Spleen (tissue), 7 donors: ENCODE data around the gene TUT7.

Experiments used
- CTCF ChIP-seq, 11 experiments: fragments of 200-600 bp in 7 of 11; fragments of 450-650 bp in 4 of 11; sonication (generic) in 4 of 11; IDR thresholded peaks in 8 of 11; conservative IDR thresholded peaks in 3 of 11; 1 replicate in 7 of 11; 2 replicates in 4 of 11; pipeline versions ENCODE4 v1.4.0 to v1.8.0; 2016 to 2021; ENCODE audit warnings: antibody characterized with exemption in 11 of 11, inconsistent platforms in 4 of 11, mild to moderate bottlenecking in 1 of 11
- POLR2A ChIP-seq, 3 donors: fragments of 450-650 bp; IDR thresholded peaks; one replicate each; pipeline ENCODE4 v1.5.1; 2017; ENCODE audit warnings: antibody characterized with exemption in 3 of 3, mild to moderate bottlenecking in 1 of 3
- POLR2AphosphoS5 ChIP-seq, 3 donors: sonication (generic); formaldehyde crosslinking; IDR thresholded peaks; one replicate each; pipeline ENCODE4 v1.5.1; 2017; ENCODE audit warnings: antibody characterized with exemption in 3 of 3
- donor health status: DM: no; HTN: no; CAD: no; lungs with moderate emphysema.
- donor health status: DM: no; HTN: no; CAD: no.
- donor health status: DM: no; HTN: no; CAD: no.

- TF ChIP-seq CTCF (IDR thresholded peaks at IDR 0.05 in 8 of 11, conservative IDR thresholded peaks at IDR 0.05 in 3 of 11) = no peak
- TF ChIP-seq POLR2AphosphoS5 (IDR thresholded peaks at IDR 0.05) = no peak
- TF ChIP-seq POLR2A (IDR thresholded peaks at IDR 0.05) = no peak
These were observed 72.6 kb downstream of the TUT7 start for GRCh38 chr9:86281593-86282076.
